ENCODE results near the gene DSC2.

Gene DSC2

DNA sequence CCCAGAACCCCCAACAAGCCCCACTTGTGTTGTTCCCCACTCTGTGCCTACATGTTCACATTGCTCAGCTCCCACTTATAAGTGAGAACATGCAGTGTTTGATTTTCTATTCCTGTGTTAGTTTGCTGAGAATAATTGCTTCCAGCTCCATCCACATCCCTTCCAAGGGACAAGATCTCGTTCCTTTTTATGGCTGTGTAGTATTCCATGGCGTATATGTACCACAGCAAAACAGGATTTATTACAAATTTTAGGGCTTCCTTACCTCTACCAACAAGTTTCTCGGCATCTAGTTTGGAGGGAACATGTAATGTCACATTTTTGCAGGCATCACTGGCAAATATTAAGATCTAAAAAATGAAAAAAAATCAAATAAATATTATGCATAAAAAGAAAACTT, 8.9 kb downstream of the DSC2 start:
- H3K9ac ChIP-seq (ENCODE audit: low read length) = no peak overlapping the region
- no peaks in the 10 kb centered on the region for H3K4me1 ChIP-seq (ENCODE audit: low read length)
- TF ChIP-seq EZH2phosphoT487 (IDR thresholded peaks at IDR 0.05; ENCODE audit: low read depth) = no peak
- TF ChIP-seq, protein P1, sequence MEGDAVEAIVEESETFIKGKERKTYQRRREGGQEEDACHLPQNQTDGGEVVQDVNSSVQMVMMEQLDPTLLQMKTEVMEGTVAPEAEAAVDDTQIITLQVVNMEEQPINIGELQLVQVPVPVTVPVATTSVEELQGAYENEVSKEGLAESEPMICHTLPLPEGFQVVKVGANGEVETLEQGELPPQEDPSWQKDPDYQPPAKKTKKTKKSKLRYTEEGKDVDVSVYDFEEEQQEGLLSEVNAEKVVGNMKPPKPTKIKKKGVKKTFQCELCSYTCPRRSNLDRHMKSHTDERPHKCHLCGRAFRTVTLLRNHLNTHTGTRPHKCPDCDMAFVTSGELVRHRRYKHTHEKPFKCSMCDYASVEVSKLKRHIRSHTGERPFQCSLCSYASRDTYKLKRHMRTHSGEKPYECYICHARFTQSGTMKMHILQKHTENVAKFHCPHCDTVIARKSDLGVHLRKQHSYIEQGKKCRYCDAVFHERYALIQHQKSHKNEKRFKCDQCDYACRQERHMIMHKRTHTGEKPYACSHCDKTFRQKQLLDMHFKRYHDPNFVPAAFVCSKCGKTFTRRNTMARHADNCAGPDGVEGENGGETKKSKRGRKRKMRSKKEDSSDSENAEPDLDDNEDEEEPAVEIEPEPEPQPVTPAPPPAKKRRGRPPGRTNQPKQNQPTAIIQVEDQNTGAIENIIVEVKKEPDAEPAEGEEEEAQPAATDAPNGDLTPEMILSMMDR (IDR thresholded peaks at IDR 0.05; ENCODE audit: low read depth, low read length) = no peak
- no peaks in the 10 kb centered on the region for H3K9me3 ChIP-seq (ENCODE audit: insufficient read depth, low read length)
- no peak overlapping the region for H2AFZ ChIP-seq (ENCODE audit: low read depth, low read length)
- H3K79me2 ChIP-seq (ENCODE audit: low read length) = no peaks in the 10 kb centered on the region
- H4K20me1 ChIP-seq (ENCODE audit: insufficient read depth, low read length) = no peaks in the 10 kb centered on the region
- H3K4me3 ChIP-seq (ENCODE audit: low read length) = no peak overlapping the region
- H3K27me3 ChIP-seq (ENCODE audit: low read depth, low read length) = no peaks in the 10 kb centered on the region
- no peak overlapping the region for H3K4me2 ChIP-seq (ENCODE audit: low read length)
- no peaks in the 10 kb centered on the region for H3K36me3 ChIP-seq (replicated peaks; ENCODE audit: low read depth, low read length)
- no peak overlapping the region for H3K27ac ChIP-seq (ENCODE audit: low read length)

GRCh38 chr18:31091350-31091749, 10.9 kb downstream of the DSC2 start:
- Histone ChIP-seq H3K4me3 (ENCODE audit: low read length) (no peak overlapping the region), H3K79me2 (ENCODE audit: low read length) (no peaks in the 10 kb centered on the region), H3K4me2 (ENCODE audit: low read length) (no peak overlapping the region), H3K4me1 (ENCODE audit: low read length) (no peaks in the 10 kb centered on the region), H3K9ac (ENCODE audit: low read length) (no peak overlapping the region), H3K27ac (ENCODE audit: low read length) (no peak overlapping the region), H3K9me3 (ENCODE audit: insufficient read depth, low read length) (no peaks in the 10 kb centered on the region), H2AFZ (ENCODE audit: low read depth, low read length) (no peak overlapping the region), H3K36me3 (replicated peaks; ENCODE audit: low read depth, low read length) (no peaks in the 10 kb centered on the region), H3K27me3 (ENCODE audit: low read depth, low read length) (no peaks in the 10 kb centered on the region), H4K20me1 (ENCODE audit: insufficient read depth, low read length) (no peaks in the 10 kb centered on the region)
- no peak for TF ChIP-seq EZH2phosphoT487 (IDR thresholded peaks at IDR 0.05; ENCODE audit: low read depth)
- TF ChIP-seq, protein P1 (IDR thresholded peaks at IDR 0.05; ENCODE audit: low read depth, low read length) = no peak

DNA sequence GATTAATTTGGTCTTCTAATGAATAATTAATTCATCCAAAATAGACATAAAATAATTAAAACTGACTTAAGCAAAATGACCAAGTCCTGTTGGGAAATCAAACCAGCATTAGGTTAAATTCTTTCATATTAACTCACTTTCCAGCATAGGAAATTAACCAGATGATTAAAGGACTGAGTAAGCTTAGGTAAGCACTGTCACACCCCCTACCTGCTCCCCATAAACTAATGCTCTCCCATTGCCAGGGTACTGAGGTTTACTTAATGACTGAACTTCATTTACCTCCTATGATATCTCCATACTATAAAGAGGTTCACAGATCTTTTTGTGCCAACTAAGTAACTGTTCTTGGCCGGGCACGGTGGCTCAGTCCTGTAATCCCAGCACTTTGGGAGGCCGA, 13.7 kb downstream of the DSC2 start:
- Histone ChIP-seq H3K4me1 (ENCODE audit: low read length) (no peaks in the 10 kb centered on the region), H3K9ac (ENCODE audit: low read length) (no peak overlapping the region), H2AFZ (ENCODE audit: low read depth, low read length) (no peak overlapping the region), H3K36me3 (replicated peaks; ENCODE audit: low read depth, low read length) (no peaks in the 10 kb centered on the region), H3K4me2 (ENCODE audit: low read length) (no peak overlapping the region), H3K79me2 (ENCODE audit: low read length) (no peaks in the 10 kb centered on the region), H3K27ac (ENCODE audit: low read length) (no peak overlapping the region), H3K27me3 (ENCODE audit: low read depth, low read length) (no peaks in the 10 kb centered on the region), H3K4me3 (ENCODE audit: low read length) (no peak overlapping the region), H3K9me3 (ENCODE audit: insufficient read depth, low read length) (no peaks in the 10 kb centered on the region), H4K20me1 (ENCODE audit: insufficient read depth, low read length) (no peaks in the 10 kb centered on the region)
- TF ChIP-seq, protein P1 (IDR thresholded peaks at IDR 0.05; ENCODE audit: low read depth, low read length) = no peak
- TF ChIP-seq EZH2phosphoT487 (IDR thresholded peaks at IDR 0.05; ENCODE audit: low read depth) = no peak

DNA sequence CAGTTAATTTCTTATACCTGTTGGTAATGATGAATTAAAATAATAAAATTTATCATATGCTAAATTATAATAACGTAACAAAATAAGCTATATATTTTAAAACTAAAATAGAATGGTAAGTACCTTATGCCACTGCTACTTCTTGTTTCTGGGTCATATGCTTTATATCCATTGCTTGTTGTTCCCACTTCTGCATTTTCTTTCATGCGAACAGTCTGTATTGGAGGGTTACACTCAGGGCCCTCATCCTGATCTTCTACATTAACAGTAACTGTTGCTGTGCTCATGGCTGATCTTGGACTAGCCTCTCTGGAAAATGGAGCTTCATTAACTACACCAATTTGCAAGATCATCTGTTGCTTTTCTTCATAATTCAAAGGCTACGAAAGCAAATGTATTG, 22.2 kb downstream of the DSC2 start:
- Histone ChIP-seq H3K9me3 (ENCODE audit: insufficient read depth, low read length) (no peaks in the 10 kb centered on the region), H3K4me2 (ENCODE audit: low read length) (no peak overlapping the region), H3K79me2 (ENCODE audit: low read length) (no peaks in the 10 kb centered on the region), H3K4me3 (ENCODE audit: low read length) (no peak overlapping the region), H3K27me3 (ENCODE audit: low read depth, low read length) (no peaks in the 10 kb centered on the region), H4K20me1 (ENCODE audit: insufficient read depth, low read length) (no peaks in the 10 kb centered on the region), H3K27ac (ENCODE audit: low read length) (no peak overlapping the region), H2AFZ (ENCODE audit: low read depth, low read length) (no peak overlapping the region), H3K9ac (ENCODE audit: low read length) (no peak overlapping the region), H3K4me1 (ENCODE audit: low read length) (no peaks in the 10 kb centered on the region), H3K36me3 (replicated peaks; ENCODE audit: low read depth, low read length) (no peaks in the 10 kb centered on the region)
- TF ChIP-seq EZH2phosphoT487 (IDR thresholded peaks at IDR 0.05; ENCODE audit: low read depth) = no peak
- TF ChIP-seq, protein P1 (IDR thresholded peaks at IDR 0.05; ENCODE audit: low read depth, low read length) = no peak

All from OCI-LY3 (cell line).